KBM-7 (cell line): ENCODE data around the gene A2M.
A peak's percentile ranks its signal among the peaks of the same experiment; 100 is the strongest.
"Not testable (repeated sequence)": the region's sequence is repeated elsewhere in the genome, so short reads cannot be mapped to it uniquely, and the experiment has no call there.

Experiments
- DNase-seq: peaks from one replicate; pipeline ENCODE4 v3.0.0-alpha.2; 2015
- in situ Hi-C: fragments of 300-500 bp; cut with MboI; formaldehyde crosslinking; loops from 2 replicates; pipeline ENCODE4 v1.14.3; 2020; ENCODE audit warnings: low sequenced_read_pairs, low pct_unique_long_range_greater_than_20kb, mixed read lengths

The A2M gene

GRCh38 chr12:9115731-9116559 is at the start of gene A2M:
Gene A2M, minus strand, starts transcription at chr12:9115919. Its CDS starts 70 bp downstream, at chr12:9115849.
- DNase-seq: no peak
- in situ Hi-C loops: no loop called here

DNA sequence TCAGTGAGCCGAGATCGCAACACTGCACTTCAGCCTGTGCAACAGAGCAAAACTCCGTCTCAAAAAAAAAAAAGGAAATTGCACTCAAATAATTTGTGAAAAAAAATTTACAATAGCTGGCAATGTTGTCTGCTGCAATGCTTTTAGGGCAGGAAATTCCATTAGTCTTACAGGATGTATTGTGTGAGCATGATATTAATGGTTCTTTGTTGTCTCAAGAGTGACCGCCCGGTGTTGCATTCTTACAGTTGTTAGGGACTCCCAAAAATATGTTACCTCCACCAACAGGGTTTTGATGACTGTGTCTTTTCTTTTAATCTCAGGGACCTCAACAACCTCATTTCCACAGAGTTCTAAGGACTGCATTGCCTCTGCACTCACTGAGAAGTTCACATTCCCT is 47.7 kb upstream of the A2M start:
- no peak for DNase-seq
- in situ Hi-C loops: no loop called here

GRCh38 chr12:9156119-9156518 is 40.4 kb upstream of the A2M start:
- in situ Hi-C loops: no loop called here
- DNase-seq: no peak

DNA sequence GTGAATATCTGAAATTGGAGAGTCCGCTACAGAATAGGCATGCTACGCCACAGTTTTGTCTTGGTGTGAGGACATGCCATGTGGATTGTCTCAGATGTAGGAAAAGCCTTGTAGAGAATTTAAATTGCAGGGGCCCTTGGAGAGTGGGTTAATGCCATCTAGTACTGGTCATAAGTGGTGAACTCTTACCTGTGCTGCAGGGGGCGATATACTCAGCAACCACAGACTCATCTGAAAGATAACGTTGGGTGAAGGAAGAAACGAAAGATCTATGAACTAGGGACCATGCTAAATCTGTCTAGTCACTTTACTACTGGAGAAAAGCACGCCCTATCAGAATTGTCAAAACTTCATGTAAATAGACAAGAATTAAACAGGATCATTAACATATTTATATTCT is 33.7 kb upstream of the A2M start:
- no peak for DNase-seq

DNA sequence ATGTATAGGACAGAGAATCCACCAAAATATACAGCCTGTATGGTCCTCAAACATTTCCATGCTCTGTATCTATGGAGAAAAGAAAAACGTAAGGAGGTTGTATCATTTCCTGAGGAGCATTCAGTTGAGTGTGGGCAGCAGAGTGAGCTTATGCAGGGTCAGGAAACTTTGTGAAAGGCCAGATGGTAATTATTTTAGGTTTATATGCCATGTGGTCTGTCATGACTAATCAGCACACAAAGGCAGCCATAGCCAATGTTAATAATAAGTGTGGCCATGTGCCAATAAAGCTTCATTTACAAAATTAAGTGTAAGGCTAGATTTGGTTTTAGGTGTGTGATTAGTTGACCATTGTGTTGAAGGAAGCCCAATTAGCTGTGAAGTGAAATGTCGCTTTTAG is 33.2 kb upstream of the A2M start:
- no peak for DNase-seq
- in situ Hi-C loops: no loop called here

More for the DNA sequence above, 33.7 kb upstream of the A2M start:
- in situ Hi-C loops: no loop called here

- in situ Hi-C loops: no loop called here
- DNase-seq: no peak
Observed at GRCh38 chr12:9147461-9147860, 31.7 kb upstream of the A2M start.

- in situ Hi-C loops: no loop called here
- DNase-seq: no peak
Observed at GRCh38 chr12:9144730-9145106, 29.0 kb upstream of the A2M start.

- in situ Hi-C loops: no loop called here
- no peak for DNase-seq
Observed at GRCh38 chr12:9143929-9144729, 28.4 kb upstream of the A2M start.

DNA sequence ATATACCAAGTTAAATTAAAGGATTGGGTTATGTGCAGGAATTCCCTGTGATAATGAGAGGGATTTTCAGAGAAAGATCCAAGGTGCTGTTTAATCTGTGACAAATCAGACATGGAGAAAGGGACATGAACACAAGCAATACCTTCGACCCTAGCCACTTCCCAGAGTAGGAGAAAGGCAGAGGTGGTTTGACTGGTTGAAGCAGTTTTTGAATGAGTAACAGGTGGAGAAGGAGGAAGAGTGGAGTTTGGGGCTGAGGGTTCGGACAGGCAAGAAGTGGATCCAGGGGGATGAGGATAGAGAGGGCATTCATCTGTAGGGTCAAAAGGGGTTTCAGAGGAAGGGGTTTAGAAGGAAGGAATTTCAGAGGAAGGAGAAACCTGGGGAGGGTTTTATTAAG is 27.4 kb upstream of the A2M start:
- DNase-seq: no peak
- in situ Hi-C loops: no loop called here

- in situ Hi-C loops, DNase-seq: not testable (repeated sequence)
Observed at GRCh38 chr12:9139588-9140290, 24.0 kb upstream of the A2M start.

GRCh38 chr12:9135903-9136310 is 20.2 kb upstream of the A2M start:
- no peak for DNase-seq
- in situ Hi-C loops: no loop called here

DNA sequence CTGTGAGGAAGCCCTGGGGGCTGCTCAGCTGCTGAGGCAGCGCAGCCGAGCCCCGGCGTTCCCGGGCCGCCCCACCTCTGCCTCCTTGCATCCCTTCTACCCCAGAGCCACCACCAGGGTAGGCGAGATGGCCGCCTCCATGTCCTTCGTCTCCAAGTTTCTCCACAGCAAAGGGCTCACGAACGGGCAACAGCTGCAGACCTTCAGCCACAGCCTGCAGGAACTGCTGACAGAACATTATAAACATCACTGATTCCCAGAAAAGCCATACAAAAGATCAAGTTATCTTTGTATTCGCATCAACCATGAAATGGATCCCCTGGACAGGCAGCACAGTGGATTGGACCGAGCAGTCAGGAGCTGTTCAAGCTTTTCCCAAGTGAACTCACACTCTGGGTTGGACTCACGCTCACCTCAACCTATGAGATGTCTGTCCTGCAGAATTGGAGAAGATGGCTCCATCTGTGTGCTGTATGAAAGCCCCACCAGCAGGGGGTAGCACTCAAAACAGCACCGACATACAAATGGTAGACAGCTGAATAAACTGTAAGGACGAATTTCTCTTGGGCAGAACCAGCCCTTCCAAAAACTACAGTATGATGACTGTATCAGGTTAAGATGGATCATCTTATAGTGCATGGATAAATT is 19.4 kb upstream of the A2M start:
- in situ Hi-C loops: no loop called here

GRCh38 chr12:9133216-9133916 is 17.6 kb upstream of the A2M start:
- DNase-seq: no peak
- in situ Hi-C loops: no loop called here

More for the DNA sequence above, 19.4 kb upstream of the A2M start:
- DNase-seq: peak; percentile 43

GRCh38 chr12:9132008-9132535 is 16.4 kb upstream of the A2M start:
- in situ Hi-C loops: no loop called here

DNA sequence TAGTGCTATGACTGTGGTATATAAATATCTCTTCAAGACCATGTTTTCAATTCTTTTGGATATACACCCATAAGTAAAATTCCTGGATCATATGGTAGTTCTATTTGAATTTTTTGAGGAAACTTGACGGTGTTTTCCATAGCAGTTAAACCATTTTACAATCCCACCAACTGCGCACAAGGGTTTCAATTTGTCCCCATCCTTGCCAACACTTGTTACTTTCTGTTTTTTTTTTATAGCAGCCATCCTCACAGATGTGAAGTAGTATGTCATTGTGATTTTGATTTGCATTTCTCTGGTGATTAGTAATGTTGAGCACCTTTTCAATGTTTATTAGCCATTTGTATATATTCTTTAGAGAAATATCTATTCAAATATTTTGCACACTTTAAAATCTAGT is 14.5 kb upstream of the A2M start:
- in situ Hi-C loops: no loop called here

More at GRCh38 chr12:9132008-9132535, 16.4 kb upstream of the A2M start:
- no peak for DNase-seq

GRCh38 chr12:9127936-9128663 is 12.4 kb upstream of the A2M start:
- DNase-seq: no peak
- in situ Hi-C loops: no loop called here

More for the DNA sequence above, 14.5 kb upstream of the A2M start:
- DNase-seq: no peak

DNA sequence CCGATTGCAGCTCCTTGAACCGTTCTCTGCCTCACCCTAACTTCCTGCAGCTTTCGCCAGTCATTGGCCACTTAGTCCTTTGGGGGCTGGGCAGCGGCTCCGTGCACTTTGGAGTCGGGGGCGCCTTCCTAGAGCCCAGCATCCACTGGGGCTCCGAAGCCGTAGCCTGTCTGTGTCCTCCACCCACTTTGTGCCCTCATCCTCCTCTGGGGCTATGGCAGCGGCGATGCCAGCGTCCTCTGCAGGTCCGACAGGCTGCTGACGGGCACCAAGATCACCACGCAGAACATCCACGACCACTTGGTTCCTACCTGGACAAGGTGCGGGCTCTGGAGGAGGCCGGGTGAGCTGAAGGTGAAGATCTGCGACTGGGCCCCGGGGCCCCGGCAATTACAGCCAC is 11.8 kb upstream of the A2M start:
- no peak for DNase-seq
- in situ Hi-C loops: no loop called here
